Stimulated activated CD8-positive, alpha-beta memory T cell treated with anti-CD3 and anti-CD28 coated beads, Interleukin-12 subunit alpha, Interleukin-12 subunit beta, amount 100 ng/mL, for 24 hours (primary cell): ENCODE measurements around the gene LPP.

ENCODE experiments used
- DNase-seq: peaks from one replicate; pipeline ENCODE4 v3.0.0-alpha.2; 2020; ENCODE audit errors: extremely low read depth

Gene LPP

GRCh38 chr3:188671971-188672370 is 518.0 kb downstream of the LPP start:
- DNase-seq: no peak

GRCh38 chr3:188672840-188673239 is 518.9 kb downstream of the LPP start:
- DNase-seq: no peak

- DNase-seq: no peak
These were observed 519.8 kb downstream of the LPP start for GRCh38 chr3:188673646-188674186.

- no peak for DNase-seq
These were observed 520.6 kb downstream of the LPP start for GRCh38 chr3:188674595-188674994.

GRCh38 chr3:188677344-188677743 is 523.4 kb downstream of the LPP start:
- DNase-seq: no peak

- no peak for DNase-seq
These were observed 526.2 kb downstream of the LPP start for GRCh38 chr3:188680189-188680588.

- DNase-seq: no peak
These were observed 526.6 kb downstream of the LPP start for GRCh38 chr3:188680605-188681004.

- no peak for DNase-seq
These were observed 528.4 kb downstream of the LPP start for GRCh38 chr3:188682316-188682715.

- peak; percentile 2 for DNase-seq
These were observed 529.1 kb downstream of the LPP start for GRCh38 chr3:188683032-188683521.

GRCh38 chr3:188684276-188684675 is 530.3 kb downstream of the LPP start:
- DNase-seq: no peak

- DNase-seq: no peak
These were observed 531.8 kb downstream of the LPP start for GRCh38 chr3:188685789-188686188.

- no peak for DNase-seq
These were observed 532.4 kb downstream of the LPP start for GRCh38 chr3:188686324-188686723.

- no peak for DNase-seq
These were observed 533.4 kb downstream of the LPP start for GRCh38 chr3:188687389-188687788.

GRCh38 chr3:188689101-188689574 is 535.2 kb downstream of the LPP start:
- DNase-seq: no peak

- no peak for DNase-seq
These were observed 536.1 kb downstream of the LPP start for GRCh38 chr3:188690064-188690463.

GRCh38 chr3:188691004-188691403 is 537.0 kb downstream of the LPP start:
- DNase-seq: no peak

GRCh38 chr3:188691665-188692064 is 537.7 kb downstream of the LPP start:
- no peak for DNase-seq

GRCh38 chr3:188692700-188693099 is 538.7 kb downstream of the LPP start:
- DNase-seq: no peak

GRCh38 chr3:188693435-188693834 is 539.5 kb downstream of the LPP start:
- no peak for DNase-seq

GRCh38 chr3:188695241-188695640 is 541.3 kb downstream of the LPP start:
- no peak for DNase-seq

GRCh38 chr3:188697127-188697526 is 543.2 kb downstream of the LPP start:
- no peak for DNase-seq

- DNase-seq: no peak
These were observed 544.5 kb downstream of the LPP start for GRCh38 chr3:188698436-188698835.

GRCh38 chr3:188700501-188700900 is 546.5 kb downstream of the LPP start:
- DNase-seq: no peak

- DNase-seq: no peak
These were observed 547.0 kb downstream of the LPP start for GRCh38 chr3:188700918-188701317.
